Spleen (tissue), 11 donors: ENCODE results near the gene TENT4B. TPM values are rescaled to one million over a fixed set of nuclear protein-coding genes. Genes with fewer than 3 reads are reported as not detected.
A peak's percentile ranks its signal among the peaks of the same experiment; 100 is the strongest.

ENCODE experiments used
- DNase-seq: peaks from one replicate; pipeline ENCODE4 v3.0.0-alpha.2; 2020
- H3K27ac ChIP-seq, 8 donors: fragments of 200-600 bp; sonication (generic) in 7 of 8; 1 replicate in 4 of 8; 2 replicates in 4 of 8; pipeline versions ENCODE4 v1.5.0 to v1.8.0; 2016 to 2021; ENCODE audit warnings: inconsistent platforms in 4 of 8, mild to moderate bottlenecking in 4 of 8, moderate library complexity in 1 of 8
- H3K27me3 ChIP-seq, 7 donors: fragments of 200-600 bp; sonication (generic) in 6 of 7; replicated peaks in 1 of 7; 1 replicate in 4 of 7; 2 replicates in 3 of 7; pipeline versions ENCODE4 v1.5.0 to v1.8.0; 2016 to 2021; ENCODE audit warnings: inconsistent platforms in 3 of 7, mild to moderate bottlenecking in 1 of 7
- H3K36me3 ChIP-seq, 6 donors: fragments of 200-600 bp; sonication (generic) in 5 of 6; 1 replicate in 4 of 6; 2 replicates in 2 of 6; pipeline versions ENCODE4 v1.5.0 to v1.8.0; 2016 to 2021; ENCODE audit warnings: inconsistent platforms in 2 of 6
- H3K4me1 ChIP-seq, 6 donors: fragments of 200-600 bp; sonication (generic) in 5 of 6; 1 replicate in 3 of 6; 2 replicates in 3 of 6; pipeline versions ENCODE4 v1.5.0 to v1.8.0; 2016 to 2021; ENCODE audit warnings: inconsistent platforms in 3 of 6
- H3K4me3 ChIP-seq, 8 donors: fragments of 200-600 bp; sonication (generic) in 7 of 8; 1 replicate in 4 of 8; 2 replicates in 4 of 8; pipeline versions ENCODE4 v1.5.0 to v1.8.0; 2016 to 2021; ENCODE audit warnings: inconsistent platforms in 4 of 8, mild to moderate bottlenecking in 4 of 8, moderate library complexity in 2 of 8
- H3K9me3 ChIP-seq, 8 donors: fragments of 200-600 bp; sonication (generic) in 7 of 8; 1 replicate in 4 of 8; 2 replicates in 4 of 8; pipeline versions ENCODE4 v1.5.0 to v1.8.0; 2016 to 2021; ENCODE audit warnings: inconsistent platforms in 4 of 8
- POLR2A ChIP-seq, 3 donors: fragments of 450-650 bp; IDR thresholded peaks; one replicate each; pipeline ENCODE4 v1.5.1; 2017; ENCODE audit warnings: antibody characterized with exemption in 3 of 3, mild to moderate bottlenecking in 1 of 3
- POLR2AphosphoS5 ChIP-seq, 3 donors: sonication (generic); formaldehyde crosslinking; IDR thresholded peaks; one replicate each; pipeline ENCODE4 v1.5.1; 2017; ENCODE audit warnings: antibody characterized with exemption in 3 of 3
- WGBS, 5 donors: extraction: QIAGEN DNeasy Blood & Tissue Kit in 3 of 5; methylation state at CpG; one replicate each; pipeline versions ENCODE4 v1.1.5 to v1.1.7; 2013 to 2018; 5-methylcytosine and 5-hydroxymethylcytosine counted together
- intact Hi-C: fragments of 100-400 bp; cut with DNase I; formaldehyde crosslinking; loops from one replicate; pipeline ENCODE4 v1.15.0; 2023; ENCODE audit warnings: low total_unique reads
- polyA plus RNA-seq, 3 donors: library from polyadenylated mRNA; stranded (reverse); fragments of 200-250 nt; gene quantifications; one replicate each; pipeline ENCODE4 v1.2.1, GENCODE V29; 2013
- total RNA-seq, 7 donors: library from RNA; depleted of rRNA in 3 of 7; stranded (reverse); fragments of >200 nt in 3 of 7; fragmentation: NEBNext Ultra II Directional in 4 of 7; extraction: Animal tissue kit (Norgen Biotek cat#: 25700) in 4 of 7; gene quantifications; one replicate each; pipeline versions ENCODE4 v1.1.0 to v1.2.1, GENCODE V29; 2016 to 2021
- TF ChIP-seq, protein P1 (sequence below), 11 experiments: fragments of 200-600 bp in 7 of 11; fragments of 450-650 bp in 4 of 11; sonication (generic) in 4 of 11; IDR thresholded peaks in 8 of 11; conservative IDR thresholded peaks in 3 of 11; 1 replicate in 7 of 11; 2 replicates in 4 of 11; pipeline versions ENCODE4 v1.4.0 to v1.8.0; 2016 to 2021; ENCODE audit warnings: antibody characterized with exemption in 11 of 11, inconsistent platforms in 4 of 11, mild to moderate bottlenecking in 1 of 11
- donor health status: healthy with polysubstance abuse.
- donor health status: DM: no; HTN: no; CAD: no; lungs with moderate emphysema.
- donor health status: DM: no; HTN: no; CAD: no.
- donor health status: Bipolar disorder and iron deficiency.
- donor health status: healthy.
- donor health status: DM: no; HTN: no; CAD: no.
- donor health status: DM: yes; HTN: yes; CAD: no.

Gene TENT4B
- total and polyA plus RNA-seq, 10 donors, result 4.2 to 16.4 (median 12.1) TPM

DNA sequence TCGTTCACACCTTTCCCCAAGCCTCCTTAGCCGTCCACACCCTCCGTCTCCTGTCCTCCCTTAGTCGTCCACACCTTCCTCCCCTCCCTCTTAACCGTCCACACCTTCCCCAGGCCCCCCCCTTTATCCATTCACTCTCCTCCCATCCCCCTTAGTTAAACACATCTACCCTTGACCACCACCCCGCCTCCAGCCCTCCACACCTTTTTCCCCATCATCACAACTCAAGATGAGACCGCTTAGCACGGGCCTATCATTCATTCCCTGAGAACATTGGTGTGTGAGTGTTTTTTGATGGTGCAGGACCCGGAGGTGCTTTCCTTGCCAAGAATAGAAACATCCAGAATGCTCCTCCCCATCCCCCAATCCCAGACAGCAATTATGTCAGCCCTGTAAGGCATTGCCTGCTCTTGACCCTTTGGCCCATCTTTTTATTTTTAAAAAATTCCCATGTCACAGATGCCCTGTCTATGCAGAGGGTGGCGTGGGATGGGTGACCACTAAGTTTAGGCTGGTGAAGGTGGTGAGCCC is 1.4 kb downstream of the TENT4B start:
- Histone ChIP-seq H3K4me1 (peaks cover 26 to 69% (median 53%) of the 10 kb centered on the region in 6 donors), H3K36me3 (no peaks in the 10 kb centered on the region), H3K4me3 (peak overlapping the region; percentile 70 to 93 (median 83)), H3K27me3 (no peaks in the 10 kb centered on the region), H3K9me3 (no peaks in the 10 kb centered on the region), H3K27ac (peak overlapping the region in 7 of 8 donors; percentile 86 to 99 (median 97))
- TF ChIP-seq, protein P1, sequence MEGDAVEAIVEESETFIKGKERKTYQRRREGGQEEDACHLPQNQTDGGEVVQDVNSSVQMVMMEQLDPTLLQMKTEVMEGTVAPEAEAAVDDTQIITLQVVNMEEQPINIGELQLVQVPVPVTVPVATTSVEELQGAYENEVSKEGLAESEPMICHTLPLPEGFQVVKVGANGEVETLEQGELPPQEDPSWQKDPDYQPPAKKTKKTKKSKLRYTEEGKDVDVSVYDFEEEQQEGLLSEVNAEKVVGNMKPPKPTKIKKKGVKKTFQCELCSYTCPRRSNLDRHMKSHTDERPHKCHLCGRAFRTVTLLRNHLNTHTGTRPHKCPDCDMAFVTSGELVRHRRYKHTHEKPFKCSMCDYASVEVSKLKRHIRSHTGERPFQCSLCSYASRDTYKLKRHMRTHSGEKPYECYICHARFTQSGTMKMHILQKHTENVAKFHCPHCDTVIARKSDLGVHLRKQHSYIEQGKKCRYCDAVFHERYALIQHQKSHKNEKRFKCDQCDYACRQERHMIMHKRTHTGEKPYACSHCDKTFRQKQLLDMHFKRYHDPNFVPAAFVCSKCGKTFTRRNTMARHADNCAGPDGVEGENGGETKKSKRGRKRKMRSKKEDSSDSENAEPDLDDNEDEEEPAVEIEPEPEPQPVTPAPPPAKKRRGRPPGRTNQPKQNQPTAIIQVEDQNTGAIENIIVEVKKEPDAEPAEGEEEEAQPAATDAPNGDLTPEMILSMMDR (IDR thresholded peaks at IDR 0.05 in 8 of 11, conservative IDR thresholded peaks at IDR 0.05 in 3 of 11), result no peak
- no peak for TF ChIP-seq POLR2A (IDR thresholded peaks at IDR 0.05)
- no peak for TF ChIP-seq POLR2AphosphoS5 (IDR thresholded peaks at IDR 0.05)
- intact Hi-C loops, result loop anchor here (5.0 kb wide), 1 partner anchor 53 kb away; no protein-coding TSS in a partner anchor
- 21 to 41% (median 39%) methylated on average over 10 of the region's 10 CpGs for WGBS, 5 donors
- DNase-seq, result no peak

DNA sequence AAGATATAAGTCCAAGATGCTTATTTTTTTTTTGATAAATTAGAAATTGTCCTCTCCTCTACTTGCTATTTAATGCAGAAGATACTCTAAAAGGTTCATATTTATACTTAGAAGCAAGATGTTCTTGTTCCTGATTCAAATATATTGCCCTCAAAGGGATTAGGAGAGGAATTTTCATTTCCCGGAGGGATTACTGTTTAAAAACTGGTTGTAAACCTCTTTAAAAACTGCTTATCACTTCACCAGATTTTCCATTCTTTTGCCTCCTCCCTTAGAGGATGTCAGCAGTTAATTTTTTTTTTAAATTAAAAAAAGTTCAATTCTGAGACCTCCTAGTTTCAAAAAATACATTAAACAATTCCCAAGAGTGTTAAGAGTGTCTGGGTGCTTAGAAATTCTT is 2.8 kb downstream of the TENT4B start:
- 35 to 71% (median 63%) methylated on average over 1 of the region's 1 CpG for WGBS, 5 donors
- Histone ChIP-seq H3K27me3 (no peaks in the 10 kb centered on the region), H3K9me3 (no peaks in the 10 kb centered on the region), H3K36me3 (peaks cover 0 to 8% (median 0%) of the 10 kb centered on the region in 6 donors), H3K4me1 (peaks cover 26 to 83% (median 62%) of the 10 kb centered on the region in 6 donors), H3K4me3 (peak overlapping the region in 5 of 8 donors; percentile 11 to 93 (median 85)), H3K27ac (peak overlapping the region; percentile 10 to 99 (median 48))
- DNase-seq, result no peak
- intact Hi-C loops, result no loop called here
- TF ChIP-seq POLR2AphosphoS5 (IDR thresholded peaks at IDR 0.05) (no peak), POLR2A (IDR thresholded peaks at IDR 0.05) (no peak)
- TF ChIP-seq, protein P1 (IDR thresholded peaks at IDR 0.05 in 8 of 11, conservative IDR thresholded peaks at IDR 0.05 in 3 of 11), result no peak

DNA sequence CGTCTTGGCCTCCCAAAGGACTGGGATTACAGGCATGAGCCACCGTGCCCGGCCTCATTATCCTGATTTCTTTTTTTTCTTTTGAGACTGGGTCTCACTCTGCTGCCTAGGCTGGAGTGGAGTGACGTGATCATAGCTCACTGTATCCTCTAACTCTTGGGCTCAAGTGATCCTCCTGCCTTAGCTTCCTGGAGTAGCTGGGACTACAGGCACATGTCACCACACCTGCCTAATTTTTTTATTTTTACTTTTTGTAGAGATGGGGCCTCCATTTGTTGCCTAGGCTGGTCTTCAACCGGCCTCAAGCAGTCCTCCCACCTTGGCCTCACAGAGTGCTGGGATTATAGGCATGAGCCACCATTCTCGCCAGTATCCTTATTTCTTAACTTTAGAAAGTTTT is 3.5 kb downstream of the TENT4B start:
- 88 to 96% (median 94%) methylated on average over 6 of the region's 6 CpGs for WGBS, 5 donors
- intact Hi-C loops, result no loop called here
- Histone ChIP-seq H3K27me3 (no peaks in the 10 kb centered on the region), H3K4me1 (peaks cover 30 to 86% (median 69%) of the 10 kb centered on the region in 6 donors), H3K36me3 (peaks cover 0 to 8% (median 0%) of the 10 kb centered on the region in 6 donors), H3K9me3 (no peaks in the 10 kb centered on the region), H3K27ac (peak overlapping the region in 1 of 8 donors; percentile 97), H3K4me3 (no peak overlapping the region)
- DNase-seq, result no peak
- TF ChIP-seq, protein P1 (IDR thresholded peaks at IDR 0.05 in 8 of 11, conservative IDR thresholded peaks at IDR 0.05 in 3 of 11), result no peak
- TF ChIP-seq POLR2AphosphoS5 (IDR thresholded peaks at IDR 0.05), result no peak
- no peak for TF ChIP-seq POLR2A (IDR thresholded peaks at IDR 0.05)

DNA sequence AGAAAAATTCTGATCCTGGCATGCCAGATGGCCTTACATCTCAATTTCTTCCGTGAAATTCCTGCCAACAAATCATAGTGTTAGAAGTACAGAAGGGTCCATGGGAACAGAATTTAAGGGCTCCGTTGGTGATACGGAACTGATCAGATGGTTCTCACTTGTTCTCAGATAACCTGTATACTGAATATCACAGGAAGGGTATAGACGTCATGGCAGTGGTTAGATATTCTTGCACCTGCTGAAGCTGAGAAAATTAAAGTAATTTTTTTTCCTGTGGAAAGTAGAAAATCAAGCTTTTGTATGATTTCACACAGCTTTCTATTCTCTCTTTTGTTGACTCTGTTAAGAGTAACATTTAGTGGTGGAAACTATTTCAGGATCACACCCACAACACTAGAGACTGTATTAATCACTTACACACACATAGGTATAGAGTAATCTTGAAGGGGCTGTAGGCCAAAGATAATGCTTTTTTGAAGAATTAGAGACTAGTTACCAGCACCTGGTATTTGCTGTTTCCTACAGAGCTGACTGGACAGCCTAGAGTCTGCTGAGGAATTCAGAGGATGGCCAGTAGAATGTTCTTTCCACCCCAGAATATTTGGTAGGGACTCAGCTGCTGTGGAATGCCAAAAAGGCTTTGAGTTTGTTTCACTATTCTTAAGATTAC is 7.5 kb downstream of the TENT4B start:
- Histone ChIP-seq H3K4me1 (peaks cover 27 to 91% (median 74%) of the 10 kb centered on the region in 6 donors), H3K9me3 (no peaks in the 10 kb centered on the region), H3K27me3 (no peaks in the 10 kb centered on the region), H3K4me3 (no peak overlapping the region), H3K27ac (peak overlapping the region in 6 of 8 donors; percentile 1 to 62 (median 52)), H3K36me3 (peaks cover 0 to 8% (median 0%) of the 10 kb centered on the region in 6 donors)
- DNase-seq, result no peak
- intact Hi-C loops, result no loop called here
- no peak for TF ChIP-seq POLR2AphosphoS5 (IDR thresholded peaks at IDR 0.05)
- no peak for TF ChIP-seq POLR2A (IDR thresholded peaks at IDR 0.05)
- TF ChIP-seq, protein P1 (IDR thresholded peaks at IDR 0.05 in 8 of 11, conservative IDR thresholded peaks at IDR 0.05 in 3 of 11), result no peak
- WGBS, 5 donors, result 73 to 82% (median 78%) methylated on average over 4 of the region's 4 CpGs
